H54 (cell line): ENCODE measurements around the gene DGCR2.
"Not testable (repeated sequence)": the region's sequence is repeated elsewhere in the genome, so short reads cannot be mapped to it uniquely, and the experiment has no call there.

Experiments used
- DNase-seq: peaks from one replicate; pipeline ENCODE4 v3.0.0; 2011; ENCODE audit warnings: low spot score, mixed read lengths; ENCODE audit not compliant: insufficient read length
- FAIRE-seq: peaks from 3 replicates; lab custom pipeline; 2011; peaks lifted over from hg19 to GRCh38; lab: Jason Lieb, UNC
- POLR2A ChIP-seq: IDR thresholded peaks from 2 replicates; pipeline ENCODE4 v1.6.1; 2011; ENCODE audit warnings: low read depth, mild to moderate bottlenecking, low read length

DGCR2 gene

GRCh38 chr22:19082793-19083192, 39.4 kb downstream of the DGCR2 start:
- no peak for DNase-seq
- TF ChIP-seq POLR2A: no peak
- no peak for FAIRE-seq

- no peak for TF ChIP-seq POLR2A
- FAIRE-seq (no peak), DNase-seq (no peak)
These were observed 40.1 kb downstream of the DGCR2 start for GRCh38 chr22:19082101-19082500.

GRCh38 chr22:19081351-19081750, 40.9 kb downstream of the DGCR2 start:
- no peak for FAIRE-seq
- no peak for DNase-seq
- no peak for TF ChIP-seq POLR2A

GRCh38 chr22:19080853-19081252, 41.4 kb downstream of the DGCR2 start:
- no peak for TF ChIP-seq POLR2A
- FAIRE-seq: no peak
- no peak for DNase-seq

GRCh38 chr22:19079691-19080090, 42.5 kb downstream of the DGCR2 start:
- FAIRE-seq (no peak), DNase-seq (no peak)
- no peak for TF ChIP-seq POLR2A

GRCh38 chr22:19075404-19075803, 46.8 kb downstream of the DGCR2 start:
- FAIRE-seq: no peak
- DNase-seq: no peak
- no peak for TF ChIP-seq POLR2A

- not testable (repeated sequence) for FAIRE-seq, DNase-seq
These were observed 49.4 kb downstream of the DGCR2 start for GRCh38 chr22:19072853-19073252.

- no peak for DNase-seq
- FAIRE-seq: no peak
- TF ChIP-seq POLR2A: no peak
These were observed 51.6 kb downstream of the DGCR2 start for GRCh38 chr22:19070397-19071169.

- TF ChIP-seq POLR2A: no peak
- DNase-seq: no peak
- FAIRE-seq: no peak
These were observed 52.8 kb downstream of the DGCR2 start for GRCh38 chr22:19069451-19069850.

GRCh38 chr22:19068784-19069271, 53.4 kb downstream of the DGCR2 start:
- no peak for TF ChIP-seq POLR2A
- no peak for FAIRE-seq
- DNase-seq: no peak

- no peak for TF ChIP-seq POLR2A
- FAIRE-seq: no peak
- no peak for DNase-seq
These were observed 54.4 kb downstream of the DGCR2 start for GRCh38 chr22:19067696-19068348.

GRCh38 chr22:19066531-19067271, 55.5 kb downstream of the DGCR2 start:
- TF ChIP-seq POLR2A: no peak
- peak; percentile 76 for DNase-seq
- peak; percentile 68 for FAIRE-seq

GRCh38 chr22:19065929-19066328, 56.3 kb downstream of the DGCR2 start:
- TF ChIP-seq POLR2A: no peak
- DNase-seq: no peak
- no peak for FAIRE-seq

- no peak for TF ChIP-seq POLR2A
- FAIRE-seq (no peak), DNase-seq (no peak)
These were observed 56.8 kb downstream of the DGCR2 start for GRCh38 chr22:19065298-19065859.
